SU-DHL-6 (cell line): Measurements from ENCODE around the gene ZFAND3.

ENCODE experiments used
- H2AFZ ChIP-seq: fragments of 200-600 bp; sonication (generic); 2 replicates; pipeline ENCODE4 v1.6.1; 2014; ENCODE audit warnings: low read depth, mild to moderate bottlenecking, moderate library complexity, mixed read lengths, antibody characterized with exemption, low read length; ENCODE audit not compliant: severe bottlenecking
- H3F3A ChIP-seq: fragments of 200-600 bp; shearing (Covaris generic); 2 replicates; pipeline ENCODE4 v1.6.0; 2016; ENCODE audit warnings: antibody characterized with exemption, mild to moderate bottlenecking; ENCODE audit not compliant: insufficient read depth
- H3K27ac ChIP-seq: fragments of 200-600 bp; sonication (generic); 2 replicates; pipeline ENCODE4 v1.5.1; 2016; ENCODE audit warnings: low read depth, mild to moderate bottlenecking, low read length, moderate library complexity, mixed read lengths
- H3K27me3 ChIP-seq: fragments of 200-600 bp; sonication (generic), shearing (Covaris generic); 2 replicates; pipeline ENCODE4 v1.6.0; 2014; ENCODE audit warnings: mild to moderate bottlenecking, low read length
- H3K36me3 ChIP-seq: fragments of 200-600 bp; sonication (generic); 2 replicates; pipeline ENCODE4 v1.6.1; 2014; ENCODE audit warnings: mild to moderate bottlenecking, low read length, mixed read lengths
- H3K4me2 ChIP-seq: fragments of 300-600, 200-600 bp; shearing (Covaris generic), sonication (generic); 2 replicates; pipeline ENCODE4 v1.6.0; 2014; ENCODE audit warnings: low read length, low read depth, mild to moderate bottlenecking; ENCODE audit not compliant: poor library complexity, severe bottlenecking
- H3K4me3 ChIP-seq: fragments of 200-600 bp; sonication (generic); 2 replicates; pipeline ENCODE4 v1.5.1; 2014; ENCODE audit warnings: antibody characterized with exemption, low read length, mild to moderate bottlenecking, mixed read lengths; ENCODE audit not compliant: insufficient read depth, poor library complexity, severe bottlenecking
- H3K79me2 ChIP-seq: fragments of 200-600 bp; sonication (generic); 2 replicates; pipeline ENCODE4 v1.6.1; 2014; ENCODE audit warnings: mild to moderate bottlenecking, low read length, moderate library complexity; ENCODE audit not compliant: insufficient read depth
- H3K9ac ChIP-seq: fragments of 200-600 bp; sonication (generic); 2 replicates; pipeline ENCODE4 v1.7.0; 2014; ENCODE audit warnings: mild to moderate bottlenecking, low read length
- H3K9me2 ChIP-seq: fragments of 200-600 bp; sonication (generic); replicated peaks from 2 replicates; pipeline ENCODE4 v1.6.1; 2014; ENCODE audit warnings: low read length; ENCODE audit not compliant: insufficient read depth
- H3K9me3 ChIP-seq: fragments of 200-600 bp; sonication (generic); 2 replicates; pipeline ENCODE4 v1.6.1; 2014; ENCODE audit warnings: low read length, mixed read lengths; ENCODE audit not compliant: insufficient read depth
- H4K20me1 ChIP-seq: fragments of 200-600 bp; sonication (generic); 2 replicates; pipeline ENCODE4 v1.6.1; 2014; ENCODE audit warnings: low read depth, mild to moderate bottlenecking, antibody characterized with exemption, low read length, moderate library complexity, mixed read lengths
- CTCF ChIP-seq: fragments of 200-600 bp; sonication (generic); IDR thresholded peaks from one replicate; pipeline ENCODE4 v1.5.1; 2017; ENCODE audit warnings: antibody characterized with exemption, mild to moderate bottlenecking, low read length, moderate library complexity; ENCODE audit not compliant: insufficient read depth, poor library complexity, severe bottlenecking
- EZH2phosphoT487 ChIP-seq: fragments of 200-600 bp; sonication (generic), shearing (Covaris generic); conservative IDR thresholded peaks from 2 replicates; pipeline ENCODE4 v1.6.1; 2018; ENCODE audit warnings: mild to moderate bottlenecking, antibody characterized with exemption, low read length, moderate library complexity, mixed read lengths

The ZFAND3 gene

GRCh38 chr6:37784585-37784967 lies 35.0 kb upstream of the ZFAND3 start:
- Histone ChIP-seq H3K79me2 (no peaks in the 10 kb centered on the region), H3K36me3 (no peaks in the 10 kb centered on the region), H3K27me3 (no peaks in the 10 kb centered on the region), H4K20me1 (no peaks in the 10 kb centered on the region), H2AFZ (no peak overlapping the region), H3K9me2 (no peaks in the 10 kb centered on the region), H3K9ac (no peak overlapping the region), H3F3A (no peaks in the 10 kb centered on the region), H3K4me3 (no peak overlapping the region), H3K4me2 (no peak overlapping the region), H3K27ac (no peak overlapping the region), H3K9me3 (no peaks in the 10 kb centered on the region)
- no peak for TF ChIP-seq CTCF
- TF ChIP-seq EZH2phosphoT487: no peak

DNA sequence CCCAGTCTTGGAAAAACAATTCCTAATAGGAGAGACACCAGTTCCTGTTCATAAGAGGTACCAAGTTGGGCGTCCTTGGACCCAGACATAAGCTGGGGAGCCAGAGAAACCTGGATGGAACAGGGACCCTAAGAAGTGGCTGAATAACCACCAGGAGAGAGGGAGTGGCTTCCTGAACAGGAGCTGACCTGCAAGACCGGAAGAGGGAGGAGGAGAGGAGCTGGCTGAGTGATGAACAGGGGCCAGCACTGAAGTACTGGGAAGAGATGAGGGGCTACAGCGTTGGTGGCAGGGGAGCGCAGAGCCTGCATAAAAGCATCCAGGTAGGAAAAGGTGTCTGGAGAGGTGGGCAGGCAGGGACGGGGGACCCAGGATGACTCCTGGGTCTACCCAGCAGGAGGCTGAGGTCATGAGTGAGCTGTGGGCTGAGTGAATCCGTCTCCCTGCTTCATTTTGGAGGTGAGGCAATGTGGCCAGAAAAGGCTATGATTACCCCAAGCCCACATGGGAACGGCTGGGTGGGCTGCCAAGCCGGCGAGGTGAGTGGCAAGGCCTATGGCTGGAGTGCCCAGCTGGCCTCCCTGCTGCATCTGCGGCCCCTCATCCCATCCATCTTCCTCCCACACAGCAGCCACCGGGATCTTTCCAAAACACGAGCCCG lies 34.4 kb upstream of the ZFAND3 start:
- H3K9me3 ChIP-seq: no peaks in the 10 kb centered on the region
- no peaks in the 10 kb centered on the region for H3K79me2 ChIP-seq
- TF ChIP-seq EZH2phosphoT487 (no peak), CTCF (no peak)
- H3K9ac ChIP-seq: no peak overlapping the region
- H3K4me2 ChIP-seq: no peak overlapping the region
- no peak overlapping the region for H3K4me3 ChIP-seq
- no peaks in the 10 kb centered on the region for H3K36me3 ChIP-seq
- H3K27me3 ChIP-seq: no peaks in the 10 kb centered on the region
- no peaks in the 10 kb centered on the region for H4K20me1 ChIP-seq
- H3K9me2 ChIP-seq: no peaks in the 10 kb centered on the region
- H3F3A ChIP-seq: no peaks in the 10 kb centered on the region
- no peak overlapping the region for H3K27ac ChIP-seq
- H2AFZ ChIP-seq: no peak overlapping the region

DNA sequence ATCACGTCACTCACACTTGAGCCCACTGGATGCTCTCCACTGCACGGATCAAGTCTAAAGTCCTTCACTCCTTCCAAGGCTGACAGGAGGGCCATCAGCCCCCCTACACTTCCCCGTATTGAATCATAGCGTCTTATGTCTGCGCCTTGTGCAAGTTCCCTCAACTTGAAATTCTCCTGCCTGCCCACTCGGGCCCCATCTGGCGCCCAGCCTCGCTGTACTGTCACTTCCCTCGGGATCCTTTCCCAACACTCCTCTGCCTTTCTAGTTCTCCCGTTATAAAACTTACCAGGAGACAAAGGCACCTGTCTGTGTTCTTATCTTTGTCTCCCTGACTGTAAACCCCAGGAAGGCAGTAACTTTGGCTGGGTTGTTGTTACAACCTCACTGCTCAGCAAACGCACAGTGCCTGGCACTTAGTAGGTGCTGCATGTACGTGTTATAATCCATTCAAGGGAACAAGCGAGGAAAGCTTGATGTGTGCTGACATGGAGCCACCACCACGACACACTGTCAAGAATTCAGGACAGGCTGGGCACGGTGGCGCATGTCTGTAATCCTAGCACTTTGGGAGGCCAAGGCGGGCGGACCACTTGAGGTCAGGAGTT lies 33.8 kb upstream of the ZFAND3 start:
- no peaks in the 10 kb centered on the region for H3K79me2 ChIP-seq
- H3K9me3 ChIP-seq: no peaks in the 10 kb centered on the region
- H3K9me2 ChIP-seq: no peaks in the 10 kb centered on the region
- no peak overlapping the region for H3K4me3 ChIP-seq
- H3K36me3 ChIP-seq: no peaks in the 10 kb centered on the region
- H4K20me1 ChIP-seq: no peaks in the 10 kb centered on the region
- H3K27me3 ChIP-seq: no peaks in the 10 kb centered on the region
- TF ChIP-seq EZH2phosphoT487: no peak
- no peak overlapping the region for H3K4me2 ChIP-seq
- H2AFZ ChIP-seq: no peak overlapping the region
- H3F3A ChIP-seq: no peaks in the 10 kb centered on the region
- H3K27ac ChIP-seq: no peak overlapping the region
- H3K9ac ChIP-seq: no peak overlapping the region

- Histone ChIP-seq H3F3A (no peaks in the 10 kb centered on the region), H4K20me1 (no peaks in the 10 kb centered on the region), H2AFZ (no peak overlapping the region), H3K27ac (no peak overlapping the region), H3K36me3 (no peaks in the 10 kb centered on the region), H3K9ac (no peak overlapping the region), H3K27me3 (no peaks in the 10 kb centered on the region), H3K79me2 (no peaks in the 10 kb centered on the region), H3K4me2 (no peak overlapping the region), H3K9me2 (no peaks in the 10 kb centered on the region), H3K4me3 (no peak overlapping the region), H3K9me3 (no peaks in the 10 kb centered on the region)
- TF ChIP-seq CTCF (no peak), EZH2phosphoT487 (no peak)
Measured at GRCh38 chr6:37787216-37787615, 32.3 kb upstream of the ZFAND3 start.
